ENCODE data around the gene NAGK.

The NAGK gene

DNA sequence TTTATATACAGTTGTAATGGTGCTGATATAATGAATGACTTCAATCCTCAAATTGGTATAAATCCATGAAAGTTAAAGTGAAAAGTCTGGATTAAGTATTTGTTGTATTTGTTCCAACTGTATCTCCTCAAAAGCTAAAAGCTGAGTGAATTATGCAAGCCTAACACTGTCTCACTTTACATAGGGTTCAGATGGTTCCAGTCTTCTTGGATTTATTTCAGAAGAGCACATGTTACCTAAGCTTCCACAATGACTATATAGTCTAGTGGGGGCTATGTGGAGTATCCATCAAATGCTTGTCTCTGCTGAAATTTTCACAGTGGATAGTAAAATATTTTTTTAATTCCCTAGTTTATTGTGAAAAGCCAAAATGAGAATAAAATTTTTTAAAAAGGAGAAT is 48.6 kb downstream of the NAGK start:
- no peak for DNase-seq

DNA sequence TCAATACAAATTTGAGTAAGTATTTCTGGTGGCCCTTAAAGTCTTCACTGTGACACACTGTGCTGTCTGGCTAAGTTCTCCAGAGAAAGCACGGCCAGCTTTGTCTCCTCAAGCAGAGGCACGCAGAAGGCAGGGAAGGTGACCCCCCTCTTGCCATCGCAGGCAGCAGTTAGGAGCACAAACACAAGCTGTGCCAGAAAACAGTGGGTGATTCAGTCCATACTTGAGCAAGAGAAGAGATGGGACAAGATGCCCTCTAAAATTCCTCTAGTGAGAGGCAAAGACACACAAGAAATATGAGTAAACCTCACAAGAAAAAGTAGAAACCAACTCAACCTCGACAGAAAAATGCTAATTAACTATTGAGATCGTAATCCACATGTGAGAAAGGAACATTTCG is 51.7 kb downstream of the NAGK start:
- DNase-seq = no peak

DNA sequence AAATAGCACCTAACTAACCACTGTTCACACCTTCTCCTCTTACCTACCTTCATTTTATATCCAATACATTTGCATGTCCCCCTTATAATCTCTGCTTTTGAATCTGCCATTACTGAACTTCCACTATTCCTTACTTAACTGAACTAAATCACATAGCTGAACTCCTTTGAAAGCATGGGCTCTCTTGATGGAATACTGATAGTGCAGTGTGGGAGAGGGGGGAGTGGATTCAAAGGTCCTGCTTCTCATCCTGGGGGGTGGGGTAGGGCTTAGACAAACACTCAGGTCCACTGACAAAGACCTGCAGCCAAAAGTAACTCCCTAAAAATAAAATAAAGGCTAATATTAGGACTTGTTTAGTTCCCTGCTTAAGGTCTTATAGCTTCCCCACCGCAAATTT is 53.0 kb downstream of the NAGK start:
- DNase-seq = no peak

- no peak for DNase-seq
These were observed 54.2 kb downstream of the NAGK start for GRCh38 chr2:71122387-71123298.

- DNase-seq = no peak
These were observed 57.3 kb downstream of the NAGK start for GRCh38 chr2:71125506-71126294.

DNA sequence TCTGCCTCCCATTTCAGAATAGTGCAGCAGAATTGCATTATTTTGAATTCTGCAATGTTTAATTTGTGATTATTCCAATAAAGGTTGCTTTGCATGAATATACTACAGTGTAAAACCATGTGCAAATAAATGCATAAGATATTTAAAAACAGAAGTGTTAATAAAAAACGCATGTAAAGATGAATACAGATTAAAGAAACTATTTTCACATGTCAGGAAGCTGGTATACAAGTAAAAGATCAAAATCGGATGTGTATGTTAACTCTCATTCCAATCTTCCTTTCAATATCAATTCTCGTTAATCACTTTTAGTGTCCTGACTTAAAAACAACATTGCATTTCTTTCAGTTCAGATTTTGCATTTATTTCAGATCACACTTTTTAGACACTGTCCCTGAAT is 58.5 kb downstream of the NAGK start:
- DNase-seq = no peak

Data from activated CD4-positive, alpha-beta T cell treated with anti-CD3 and anti-CD28 coated beads, Interleukin-2, amount 50 U/mL, for 16 hours (primary cell).